ENCODE measurements around the gene AIRE.

The AIRE gene

DNA sequence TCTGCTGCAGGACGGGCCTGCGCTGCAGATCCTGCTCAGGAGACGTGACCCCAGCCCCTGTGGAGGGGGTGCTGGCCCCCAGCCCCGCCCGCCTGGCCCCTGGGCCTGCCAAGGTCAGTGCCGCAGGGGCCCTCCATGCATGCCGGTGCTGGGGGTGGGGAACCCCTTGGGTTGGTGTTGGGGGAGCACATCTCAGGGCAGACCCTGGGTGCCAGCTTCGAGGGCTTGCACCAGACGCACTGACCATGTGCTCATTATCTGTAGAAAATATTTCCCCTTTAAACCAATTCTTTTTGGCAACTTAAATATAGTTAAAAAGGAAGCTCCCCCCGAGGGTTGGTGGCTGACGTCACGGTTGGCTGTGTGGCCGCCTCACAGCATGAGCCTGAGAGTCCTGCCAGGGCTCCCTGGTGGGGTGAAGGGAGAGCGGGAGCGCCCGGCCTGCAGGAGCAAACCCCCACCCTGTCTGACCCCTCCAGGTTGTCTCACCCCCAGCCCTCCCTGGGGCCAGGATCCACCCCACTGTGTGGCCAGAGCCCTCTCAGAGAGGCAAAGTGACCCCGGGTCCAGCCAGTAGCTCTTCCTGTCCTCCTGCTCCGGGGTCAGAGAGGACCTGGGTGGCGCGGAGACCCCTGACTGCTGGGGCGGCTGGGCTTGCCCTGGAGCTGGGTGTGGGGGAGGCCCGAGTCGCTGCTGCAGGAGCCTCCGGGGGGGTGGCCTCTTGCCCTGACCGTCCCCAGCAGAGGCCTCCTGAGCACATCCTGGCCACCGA lies 8.9 kb downstream of the AIRE start:
- TF ChIP-seq, protein P1, sequence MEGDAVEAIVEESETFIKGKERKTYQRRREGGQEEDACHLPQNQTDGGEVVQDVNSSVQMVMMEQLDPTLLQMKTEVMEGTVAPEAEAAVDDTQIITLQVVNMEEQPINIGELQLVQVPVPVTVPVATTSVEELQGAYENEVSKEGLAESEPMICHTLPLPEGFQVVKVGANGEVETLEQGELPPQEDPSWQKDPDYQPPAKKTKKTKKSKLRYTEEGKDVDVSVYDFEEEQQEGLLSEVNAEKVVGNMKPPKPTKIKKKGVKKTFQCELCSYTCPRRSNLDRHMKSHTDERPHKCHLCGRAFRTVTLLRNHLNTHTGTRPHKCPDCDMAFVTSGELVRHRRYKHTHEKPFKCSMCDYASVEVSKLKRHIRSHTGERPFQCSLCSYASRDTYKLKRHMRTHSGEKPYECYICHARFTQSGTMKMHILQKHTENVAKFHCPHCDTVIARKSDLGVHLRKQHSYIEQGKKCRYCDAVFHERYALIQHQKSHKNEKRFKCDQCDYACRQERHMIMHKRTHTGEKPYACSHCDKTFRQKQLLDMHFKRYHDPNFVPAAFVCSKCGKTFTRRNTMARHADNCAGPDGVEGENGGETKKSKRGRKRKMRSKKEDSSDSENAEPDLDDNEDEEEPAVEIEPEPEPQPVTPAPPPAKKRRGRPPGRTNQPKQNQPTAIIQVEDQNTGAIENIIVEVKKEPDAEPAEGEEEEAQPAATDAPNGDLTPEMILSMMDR (IDR thresholded peaks at IDR 0.05; ENCODE audit: control insufficient read depth, insufficient read depth, low read depth, low read length, missing control alignments): no peak
- H3K4me3 ChIP-seq (ENCODE audit: control insufficient read depth, low read depth, low read length): no peak overlapping the region
- no peak for DNase-seq (ENCODE audit: low read depth)

DNA sequence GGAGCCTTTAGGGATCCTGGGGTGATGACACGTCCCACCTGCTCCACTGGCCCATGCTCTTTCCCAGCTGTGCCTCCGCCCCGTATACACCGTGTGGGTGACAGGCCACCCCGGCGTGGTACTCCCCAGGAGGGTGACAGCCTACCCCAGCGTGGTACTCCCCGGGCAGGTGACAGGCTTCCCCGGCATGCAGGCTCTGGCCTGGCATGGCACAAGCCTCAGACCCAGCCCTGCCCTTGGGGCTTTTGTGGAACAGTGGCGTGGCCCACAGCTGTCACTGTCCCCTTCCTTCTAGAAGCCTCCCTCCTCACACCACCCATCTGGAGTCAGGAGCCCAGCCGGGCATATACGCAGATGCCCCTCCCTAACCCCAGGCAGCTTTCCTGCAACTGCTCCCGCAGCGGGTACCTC lies 9.5 kb downstream of the AIRE start:
- TF ChIP-seq, protein P1 (IDR thresholded peaks at IDR 0.05; ENCODE audit: control insufficient read depth, insufficient read depth, low read depth, low read length, missing control alignments): no peak
- no peak overlapping the region for H3K4me3 ChIP-seq (ENCODE audit: control insufficient read depth, low read depth, low read length)
- DNase-seq (ENCODE audit: low read depth): no peak

DNA sequence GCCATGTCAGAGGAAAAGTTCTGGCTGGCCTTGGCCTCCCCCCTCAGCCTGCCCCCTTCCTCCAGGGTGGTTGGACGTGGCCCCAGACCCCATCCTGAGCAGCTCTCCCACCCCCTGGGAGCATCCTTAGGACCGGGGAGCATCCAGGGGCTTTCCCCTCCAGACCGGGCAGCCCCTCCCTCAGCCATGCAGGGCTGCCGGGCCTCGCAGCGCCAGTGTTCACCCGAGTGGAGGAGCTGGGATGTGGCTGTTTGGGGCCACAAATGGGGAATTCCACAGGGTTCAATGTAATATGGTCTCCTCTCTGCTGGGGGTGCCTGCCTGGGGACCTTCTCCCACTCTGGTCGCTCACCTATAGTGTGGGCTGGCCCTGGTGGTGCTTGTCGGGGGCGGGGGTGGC lies 10.0 kb downstream of the AIRE start:
- no peak overlapping the region for H3K4me3 ChIP-seq (ENCODE audit: control insufficient read depth, low read depth, low read length)
- DNase-seq (ENCODE audit: low read depth): no peak
- TF ChIP-seq, protein P1 (IDR thresholded peaks at IDR 0.05; ENCODE audit: control insufficient read depth, insufficient read depth, low read depth, low read length, missing control alignments): no peak

DNA sequence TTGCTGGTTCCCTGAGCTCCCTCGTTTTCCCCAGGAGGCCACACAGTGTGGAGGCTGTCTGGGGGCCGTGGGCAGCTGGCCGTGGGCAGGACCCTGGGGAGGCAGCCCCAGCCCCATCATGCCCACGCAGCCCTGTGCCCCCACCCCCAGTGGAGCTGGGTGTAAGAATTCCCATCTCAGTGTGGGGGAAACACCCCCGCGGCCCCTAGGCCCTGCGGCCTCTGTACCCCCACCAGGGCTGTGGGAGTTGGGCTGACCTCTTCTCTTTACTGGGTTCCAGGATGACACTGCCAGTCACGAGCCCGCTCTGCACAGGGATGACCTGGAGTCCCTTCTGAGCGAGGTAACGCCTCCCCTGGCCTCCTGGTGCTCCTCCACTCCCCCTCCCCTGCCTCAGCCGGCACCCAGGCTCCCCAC lies 10.4 kb downstream of the AIRE start:
- TF ChIP-seq, protein P1 (IDR thresholded peaks at IDR 0.05; ENCODE audit: control insufficient read depth, insufficient read depth, low read depth, low read length, missing control alignments): no peak
- DNase-seq (ENCODE audit: low read depth): no peak
- H3K4me3 ChIP-seq (ENCODE audit: control insufficient read depth, low read depth, low read length): no peak overlapping the region

DNA sequence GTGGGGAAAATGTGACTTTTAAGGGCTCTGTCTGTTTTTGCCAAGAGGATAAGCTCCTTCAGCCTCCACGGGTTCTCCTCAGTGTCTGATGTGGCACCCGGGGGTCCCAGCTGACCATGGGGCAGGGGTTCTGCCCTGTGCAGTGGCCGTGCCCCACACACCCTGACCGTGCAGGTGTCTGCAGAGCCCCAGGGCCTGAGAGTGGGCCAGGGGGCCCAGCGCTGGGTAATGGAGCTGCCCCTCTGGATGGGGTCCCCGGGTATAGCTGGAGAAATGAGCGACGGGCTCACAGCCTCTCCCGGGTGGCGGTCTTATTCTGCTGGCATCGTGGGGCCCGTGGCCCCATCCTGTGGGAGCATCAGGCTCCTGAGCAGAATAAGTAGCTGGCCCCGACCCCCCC lies 11.2 kb downstream of the AIRE start:
- TF ChIP-seq, protein P1 (IDR thresholded peaks at IDR 0.05; ENCODE audit: control insufficient read depth, insufficient read depth, low read depth, low read length, missing control alignments): no peak
- H3K4me3 ChIP-seq (ENCODE audit: control insufficient read depth, low read depth, low read length): no peak overlapping the region
- no peak for DNase-seq (ENCODE audit: low read depth)

DNA sequence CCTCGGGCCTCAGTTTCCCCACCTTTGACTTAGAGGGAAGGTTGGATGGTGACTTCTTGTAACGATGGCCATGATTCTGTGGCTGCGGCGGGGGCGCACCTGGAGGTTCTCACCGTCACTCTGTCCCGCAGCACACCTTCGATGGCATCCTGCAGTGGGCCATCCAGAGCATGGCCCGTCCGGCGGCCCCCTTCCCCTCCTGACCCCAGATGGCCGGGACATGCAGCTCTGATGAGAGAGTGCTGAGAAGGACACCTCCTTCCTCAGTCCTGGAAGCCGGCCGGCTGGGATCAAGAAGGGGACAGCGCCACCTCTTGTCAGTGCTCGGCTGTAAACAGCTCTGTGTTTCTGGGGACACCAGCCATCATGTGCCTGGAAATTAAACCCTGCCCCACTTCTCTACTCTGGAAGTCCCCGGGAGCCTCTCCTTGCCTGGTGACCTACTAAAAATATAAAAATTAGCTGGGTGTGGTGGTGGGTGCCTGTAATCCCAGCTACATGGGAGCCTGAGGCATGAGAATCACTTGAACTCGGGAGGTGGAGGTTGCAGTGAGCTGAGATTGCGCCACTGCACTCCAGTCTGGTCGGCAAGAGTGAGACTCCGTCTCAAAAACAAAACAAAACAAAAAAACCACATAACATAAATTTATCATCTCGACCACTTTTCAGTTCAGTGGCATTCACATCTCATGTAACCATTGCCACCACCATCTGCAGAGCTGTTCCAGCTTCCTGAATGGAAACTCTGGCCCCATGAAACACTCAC lies 12.0 kb downstream of the AIRE start:
- H3K4me3 ChIP-seq (ENCODE audit: control insufficient read depth, low read depth, low read length): no peak overlapping the region

More for the DNA sequence above, 12.0 kb downstream of the AIRE start:
- TF ChIP-seq, protein P1 (IDR thresholded peaks at IDR 0.05; ENCODE audit: control insufficient read depth, insufficient read depth, low read depth, low read length, missing control alignments): peak; percentile 86
- DNase-seq (ENCODE audit: low read depth): peak; percentile 46

Data from AG09309 (cell line).